H1 (cell line): ENCODE data around the gene RUBCN.

Source experiments
- KDM5A ChIP-seq: fragments of 200-600 bp; IDR thresholded peaks from 2 replicates; pipeline ENCODE4 v1.7.1; 2012; ENCODE audit warnings: mild to moderate bottlenecking, low read length, inconsistent platforms, mixed read lengths
- SP2 ChIP-seq: IDR thresholded peaks from 2 replicates; pipeline ENCODE4 v1.6.1; 2012; ENCODE audit warnings: mild to moderate bottlenecking, low read length, inconsistent platforms
- TBP ChIP-seq: IDR thresholded peaks from 2 replicates; pipeline ENCODE4 v1.6.1; 2011; ENCODE audit warnings: low read depth, low read length, improper control_type of control experiment

GRCh38 chr3:197714251-197714650 is 22.5 kb downstream of the RUBCN start:
- TF ChIP-seq TBP (no peak), KDM5A (no peak), SP2 (no peak)
